ENCODE measurements around the gene ACSM5. TPM values are rescaled to one million over a fixed set of nuclear protein-coding genes. Genes with fewer than 3 reads are reported as not detected.
"Not testable (repeated sequence)": the region's sequence is repeated elsewhere in the genome, so short reads cannot be mapped to it uniquely, and the experiment has no call there.

Gene ACSM5
- total RNA-seq, 1 donor from 2014 or later = not detected

- no peak for DNase-seq (ENCODE audit: low read depth, low spot score)
- no peak for TF ChIP-seq CTCF (conservative IDR thresholded peaks at IDR 0.05)
- Mint-ChIP-seq H3K4me3 (no peak overlapping the region), H3K4me1 (no peaks in the 10 kb centered on the region), H3K27ac (ENCODE audit: unreplicated experiment) (no peak overlapping the region), H3K27me3 (ENCODE audit: low read depth) (peaks cover 16% of the 10 kb centered on the region), H3K9me3 (no peaks in the 10 kb centered on the region), H3K36me3 (ENCODE audit: low read depth) (no peaks in the 10 kb centered on the region)
Observed at GRCh38 chr16:20410121-20410723, 888 bp downstream of the ACSM5 start.

- peaks cover 22% of the 10 kb centered on the region for H3K27me3 Mint-ChIP-seq (ENCODE audit: low read depth)
- H3K9me3 Mint-ChIP-seq = no peaks in the 10 kb centered on the region
- no peak overlapping the region for H3K27ac Mint-ChIP-seq (ENCODE audit: unreplicated experiment)
- H3K4me3 Mint-ChIP-seq = no peak overlapping the region
- TF ChIP-seq CTCF (conservative IDR thresholded peaks at IDR 0.05) = no peak
- no peaks in the 10 kb centered on the region for H3K4me1 Mint-ChIP-seq
- no peak for DNase-seq (ENCODE audit: low read depth, low spot score)
- no peaks in the 10 kb centered on the region for H3K36me3 Mint-ChIP-seq (ENCODE audit: low read depth)
Observed at GRCh38 chr16:20411055-20411454, 1.7 kb downstream of the ACSM5 start.

GRCh38 chr16:20415541-20415940 is 6.2 kb downstream of the ACSM5 start:
- peaks cover 30% of the 10 kb centered on the region for H3K27me3 Mint-ChIP-seq (ENCODE audit: low read depth)
- H3K36me3 Mint-ChIP-seq (ENCODE audit: low read depth) = no peaks in the 10 kb centered on the region
- no peak for TF ChIP-seq CTCF (conservative IDR thresholded peaks at IDR 0.05)
- no peaks in the 10 kb centered on the region for H3K4me1 Mint-ChIP-seq
- H3K27ac Mint-ChIP-seq (ENCODE audit: unreplicated experiment) = no peak overlapping the region
- no peaks in the 10 kb centered on the region for H3K9me3 Mint-ChIP-seq
- no peak for DNase-seq (ENCODE audit: low read depth, low spot score)
- no peak overlapping the region for H3K4me3 Mint-ChIP-seq

GRCh38 chr16:20419093-20419492 is 9.8 kb downstream of the ACSM5 start:
- not testable (repeated sequence) for H3K9me3 Mint-ChIP-seq; H3K4me3 Mint-ChIP-seq; DNase-seq (ENCODE audit: low read depth, low spot score); H3K27ac Mint-ChIP-seq (ENCODE audit: unreplicated experiment); H3K4me1 Mint-ChIP-seq; H3K36me3 Mint-ChIP-seq (ENCODE audit: low read depth)
- peaks cover 30% of the 10 kb centered on the region for H3K27me3 Mint-ChIP-seq (ENCODE audit: low read depth)

GRCh38 chr16:20421748-20422147 is 12.4 kb downstream of the ACSM5 start:
- not testable (repeated sequence) for H3K4me1 Mint-ChIP-seq; H3K36me3 Mint-ChIP-seq (ENCODE audit: low read depth); H3K9me3 Mint-ChIP-seq; DNase-seq (ENCODE audit: low read depth, low spot score); H3K27ac Mint-ChIP-seq (ENCODE audit: unreplicated experiment); H3K4me3 Mint-ChIP-seq
- H3K27me3 Mint-ChIP-seq (ENCODE audit: low read depth) = peaks cover 15% of the 10 kb centered on the region

- not testable (repeated sequence) for H3K9me3 Mint-ChIP-seq; H3K36me3 Mint-ChIP-seq (ENCODE audit: low read depth); H3K4me3 Mint-ChIP-seq; DNase-seq (ENCODE audit: low read depth, low spot score); H3K4me1 Mint-ChIP-seq; H3K27ac Mint-ChIP-seq (ENCODE audit: unreplicated experiment)
- peaks cover 13% of the 10 kb centered on the region for H3K27me3 Mint-ChIP-seq (ENCODE audit: low read depth)
Observed at GRCh38 chr16:20423772-20424128, 14.4 kb downstream of the ACSM5 start.

GRCh38 chr16:20424129-20424866 is 15.0 kb downstream of the ACSM5 start:
- no peaks in the 10 kb centered on the region for H3K36me3 Mint-ChIP-seq (ENCODE audit: low read depth)
- H3K27ac Mint-ChIP-seq (ENCODE audit: unreplicated experiment) = no peak overlapping the region
- H3K27me3 Mint-ChIP-seq (ENCODE audit: low read depth) = peaks cover 13% of the 10 kb centered on the region
- no peak overlapping the region for H3K4me3 Mint-ChIP-seq
- DNase-seq (ENCODE audit: low read depth, low spot score) = no peak
- no peak for TF ChIP-seq CTCF (conservative IDR thresholded peaks at IDR 0.05)
- H3K9me3 Mint-ChIP-seq = peaks cover 2% of the 10 kb centered on the region
- H3K4me1 Mint-ChIP-seq = no peaks in the 10 kb centered on the region

- DNase-seq (ENCODE audit: low read depth, low spot score); H3K27ac Mint-ChIP-seq (ENCODE audit: unreplicated experiment); H3K36me3 Mint-ChIP-seq (ENCODE audit: low read depth); H3K4me1 Mint-ChIP-seq; H3K9me3 Mint-ChIP-seq; H3K4me3 Mint-ChIP-seq: not testable (repeated sequence)
- peaks cover 12% of the 10 kb centered on the region for H3K27me3 Mint-ChIP-seq (ENCODE audit: low read depth)
Observed at GRCh38 chr16:20427401-20427797, 18.1 kb downstream of the ACSM5 start.

GRCh38 chr16:20429499-20429898 is 20.2 kb downstream of the ACSM5 start:
- H3K4me1 Mint-ChIP-seq = not testable (repeated sequence)

GRCh38 chr16:20430480-20430879 is 21.1 kb downstream of the ACSM5 start:
- not testable (repeated sequence) for H3K4me3 Mint-ChIP-seq; H3K27ac Mint-ChIP-seq (ENCODE audit: unreplicated experiment); H3K27me3 Mint-ChIP-seq (ENCODE audit: low read depth); DNase-seq (ENCODE audit: low read depth, low spot score); H3K36me3 Mint-ChIP-seq (ENCODE audit: low read depth); H3K4me1 Mint-ChIP-seq; H3K9me3 Mint-ChIP-seq

More at GRCh38 chr16:20429499-20429898, 20.2 kb downstream of the ACSM5 start:
- H3K4me3 Mint-ChIP-seq; H3K36me3 Mint-ChIP-seq (ENCODE audit: low read depth); H3K9me3 Mint-ChIP-seq; H3K27me3 Mint-ChIP-seq (ENCODE audit: low read depth); H3K27ac Mint-ChIP-seq (ENCODE audit: unreplicated experiment); DNase-seq (ENCODE audit: low read depth, low spot score): not testable (repeated sequence)

All from neural crest cell (in vitro differentiated cells).